ENCODE measurements around the gene ARAP1.

- no peak for TF ChIP-seq CTCF (IDR thresholded peaks at IDR 0.05)
- TF ChIP-seq POLR2AphosphoS5 (IDR thresholded peaks at IDR 0.05; ENCODE audit: low read depth, low read length), result no peak
- no peak for TF ChIP-seq TCF7L2 (IDR thresholded peaks at IDR 0.05; ENCODE audit: low read depth, low read length)
- TF ChIP-seq SIN3A (IDR thresholded peaks at IDR 0.05; ENCODE audit: borderline replicate concordance, insufficient read depth, low read depth, low read length), result no peak
- TF ChIP-seq REST (IDR thresholded peaks at IDR 0.05; ENCODE audit: insufficient read depth in 1 of 2, low read depth in 2 of 2, low read length in 1 of 2), result no peak
Observed at GRCh38 chr11:72704783-72705265, 47.4 kb downstream of the ARAP1 start.

Data from Panc1 (cell line).